ENCODE measurements around the gene FBXW5. TPM values are rescaled to one million over a fixed set of nuclear protein-coding genes. Genes with fewer than 3 reads are reported as not detected.

Gene FBXW5
- total RNA-seq, 1 experiment from 2014 or later, result 70.5 TPM

DNA sequence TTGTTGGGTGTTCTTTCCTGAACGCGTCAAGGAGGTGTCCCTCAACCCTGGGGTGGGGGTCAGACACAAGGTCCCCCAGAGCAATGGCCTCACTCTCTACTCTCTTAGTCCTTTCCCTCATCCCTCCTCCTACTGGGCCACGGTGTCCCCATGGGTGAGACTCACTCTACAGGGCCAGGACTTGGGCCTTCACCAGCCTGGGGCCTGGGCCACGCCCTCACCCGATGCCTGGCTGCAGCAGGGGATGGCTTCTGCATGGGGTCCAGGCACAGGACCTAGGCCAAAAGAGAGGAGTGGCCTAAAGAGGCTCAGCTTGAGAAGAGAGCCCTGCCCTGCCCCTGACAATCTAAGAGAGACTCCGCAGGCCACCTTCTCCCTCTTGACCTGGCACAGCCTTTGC, 13.4 kb upstream of the FBXW5 start (continued):
- TF ChIP-seq, protein P1, sequence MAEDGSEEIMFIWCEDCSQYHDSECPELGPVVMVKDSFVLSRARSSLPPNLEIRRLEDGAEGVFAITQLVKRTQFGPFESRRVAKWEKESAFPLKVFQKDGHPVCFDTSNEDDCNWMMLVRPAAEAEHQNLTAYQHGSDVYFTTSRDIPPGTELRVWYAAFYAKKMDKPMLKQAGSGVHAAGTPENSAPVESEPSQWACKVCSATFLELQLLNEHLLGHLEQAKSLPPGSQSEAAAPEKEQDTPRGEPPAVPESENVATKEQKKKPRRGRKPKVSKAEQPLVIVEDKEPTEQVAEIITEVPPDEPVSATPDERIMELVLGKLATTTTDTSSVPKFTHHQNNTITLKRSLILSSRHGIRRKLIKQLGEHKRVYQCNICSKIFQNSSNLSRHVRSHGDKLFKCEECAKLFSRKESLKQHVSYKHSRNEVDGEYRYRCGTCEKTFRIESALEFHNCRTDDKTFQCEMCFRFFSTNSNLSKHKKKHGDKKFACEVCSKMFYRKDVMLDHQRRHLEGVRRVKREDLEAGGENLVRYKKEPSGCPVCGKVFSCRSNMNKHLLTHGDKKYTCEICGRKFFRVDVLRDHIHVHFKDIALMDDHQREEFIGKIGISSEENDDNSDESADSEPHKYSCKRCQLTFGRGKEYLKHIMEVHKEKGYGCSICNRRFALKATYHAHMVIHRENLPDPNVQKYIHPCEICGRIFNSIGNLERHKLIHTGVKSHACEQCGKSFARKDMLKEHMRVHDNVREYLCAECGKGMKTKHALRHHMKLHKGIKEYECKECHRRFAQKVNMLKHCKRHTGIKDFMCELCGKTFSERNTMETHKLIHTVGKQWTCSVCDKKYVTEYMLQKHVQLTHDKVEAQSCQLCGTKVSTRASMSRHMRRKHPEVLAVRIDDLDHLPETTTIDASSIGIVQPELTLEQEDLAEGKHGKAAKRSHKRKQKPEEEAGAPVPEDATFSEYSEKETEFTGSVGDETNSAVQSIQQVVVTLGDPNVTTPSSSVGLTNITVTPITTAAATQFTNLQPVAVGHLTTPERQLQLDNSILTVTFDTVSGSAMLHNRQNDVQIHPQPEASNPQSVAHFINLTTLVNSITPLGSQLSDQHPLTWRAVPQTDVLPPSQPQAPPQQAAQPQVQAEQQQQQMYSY (CRISPR knock-in tag; IDR thresholded peaks at IDR 0.05), result no peak
- TF ChIP-seq JUN (CRISPR knock-in tag; IDR thresholded peaks at IDR 0.05), result no peak
- TF ChIP-seq, protein P2, sequence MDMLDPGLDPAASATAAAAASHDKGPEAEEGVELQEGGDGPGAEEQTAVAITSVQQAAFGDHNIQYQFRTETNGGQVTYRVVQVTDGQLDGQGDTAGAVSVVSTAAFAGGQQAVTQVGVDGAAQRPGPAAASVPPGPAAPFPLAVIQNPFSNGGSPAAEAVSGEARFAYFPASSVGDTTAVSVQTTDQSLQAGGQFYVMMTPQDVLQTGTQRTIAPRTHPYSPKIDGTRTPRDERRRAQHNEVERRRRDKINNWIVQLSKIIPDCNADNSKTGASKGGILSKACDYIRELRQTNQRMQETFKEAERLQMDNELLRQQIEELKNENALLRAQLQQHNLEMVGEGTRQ (CRISPR knock-in tag; IDR thresholded peaks at IDR 0.05), result no peak
- TF ChIP-seq, protein P3, sequence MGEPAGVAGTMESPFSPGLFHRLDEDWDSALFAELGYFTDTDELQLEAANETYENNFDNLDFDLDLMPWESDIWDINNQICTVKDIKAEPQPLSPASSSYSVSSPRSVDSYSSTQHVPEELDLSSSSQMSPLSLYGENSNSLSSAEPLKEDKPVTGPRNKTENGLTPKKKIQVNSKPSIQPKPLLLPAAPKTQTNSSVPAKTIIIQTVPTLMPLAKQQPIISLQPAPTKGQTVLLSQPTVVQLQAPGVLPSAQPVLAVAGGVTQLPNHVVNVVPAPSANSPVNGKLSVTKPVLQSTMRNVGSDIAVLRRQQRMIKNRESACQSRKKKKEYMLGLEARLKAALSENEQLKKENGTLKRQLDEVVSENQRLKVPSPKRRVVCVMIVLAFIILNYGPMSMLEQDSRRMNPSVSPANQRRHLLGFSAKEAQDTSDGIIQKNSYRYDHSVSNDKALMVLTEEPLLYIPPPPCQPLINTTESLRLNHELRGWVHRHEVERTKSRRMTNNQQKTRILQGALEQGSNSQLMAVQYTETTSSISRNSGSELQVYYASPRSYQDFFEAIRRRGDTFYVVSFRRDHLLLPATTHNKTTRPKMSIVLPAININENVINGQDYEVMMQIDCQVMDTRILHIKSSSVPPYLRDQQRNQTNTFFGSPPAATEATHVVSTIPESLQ (CRISPR knock-in tag; IDR thresholded peaks at IDR 0.05), result no peak
- no peak for TF ChIP-seq CBFB (CRISPR knock-in tag; IDR thresholded peaks at IDR 0.05; ENCODE audit: low read depth)

DNA sequence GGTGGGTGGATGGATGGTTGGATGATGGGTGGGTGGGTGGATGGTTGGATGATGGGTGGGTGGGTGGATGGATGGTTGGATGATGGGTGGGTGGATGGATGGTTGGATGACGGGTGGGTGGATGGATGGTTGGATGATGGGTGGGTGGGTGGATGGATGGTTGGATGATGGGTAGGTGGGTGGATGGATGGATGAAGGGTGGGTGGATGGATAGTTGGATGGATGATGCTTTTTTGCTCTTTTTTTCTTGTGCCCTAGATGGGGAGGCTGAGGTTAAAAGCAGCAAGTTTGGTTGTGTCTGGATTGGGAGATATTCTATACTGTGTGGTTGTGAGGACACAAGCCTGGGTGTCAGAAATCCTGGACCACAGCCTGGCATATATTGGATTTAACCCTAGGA, 12.9 kb upstream of the FBXW5 start:
- no peak overlapping the region for H3K27ac Mint-ChIP-seq
- no peaks in the 10 kb centered on the region for H3K36me3 Mint-ChIP-seq
- ATAC-seq (no peak), DNase-seq (ENCODE audit: low spot score) (no peak)
- H3K4me1 Mint-ChIP-seq, result no peaks in the 10 kb centered on the region
- CTCF ChIA-PET, result no interaction called here
- H3K4me3 Mint-ChIP-seq, result no peak overlapping the region
- POLR2A ChIA-PET, result no interaction called here
- H3K9me3 Mint-ChIP-seq, result peaks cover 9% of the 10 kb centered on the region
- no peaks in the 10 kb centered on the region for H3K27me3 Mint-ChIP-seq (ENCODE audit: low read depth)
- TF ChIP-seq ELF4 (CRISPR knock-in tag; IDR thresholded peaks at IDR 0.05; ENCODE audit: low read depth), result no peak
- TF ChIP-seq, protein P4, sequence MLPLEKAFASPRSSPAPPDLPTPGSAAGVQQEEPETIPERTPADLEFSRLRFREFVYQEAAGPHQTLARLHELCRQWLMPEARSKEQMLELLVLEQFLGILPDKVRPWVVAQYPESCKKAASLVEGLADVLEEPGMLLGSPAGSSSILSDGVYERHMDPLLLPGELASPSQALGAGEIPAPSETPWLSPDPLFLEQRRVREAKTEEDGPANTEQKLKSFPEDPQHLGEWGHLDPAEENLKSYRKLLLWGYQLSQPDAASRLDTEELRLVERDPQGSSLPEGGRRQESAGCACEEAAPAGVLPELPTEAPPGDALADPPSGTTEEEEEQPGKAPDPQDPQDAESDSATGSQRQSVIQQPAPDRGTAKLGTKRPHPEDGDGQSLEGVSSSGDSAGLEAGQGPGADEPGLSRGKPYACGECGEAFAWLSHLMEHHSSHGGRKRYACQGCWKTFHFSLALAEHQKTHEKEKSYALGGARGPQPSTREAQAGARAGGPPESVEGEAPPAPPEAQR (CRISPR knock-in tag; IDR thresholded peaks at IDR 0.05), result no peak
- no peak for TF ChIP-seq HMGA2 (CRISPR knock-in tag; IDR thresholded peaks at IDR 0.05)
- no peak for TF ChIP-seq IRF2 (CRISPR knock-in tag; IDR thresholded peaks at IDR 0.05; ENCODE audit: borderline replicate concordance, low read depth)
- TF ChIP-seq, protein P5, sequence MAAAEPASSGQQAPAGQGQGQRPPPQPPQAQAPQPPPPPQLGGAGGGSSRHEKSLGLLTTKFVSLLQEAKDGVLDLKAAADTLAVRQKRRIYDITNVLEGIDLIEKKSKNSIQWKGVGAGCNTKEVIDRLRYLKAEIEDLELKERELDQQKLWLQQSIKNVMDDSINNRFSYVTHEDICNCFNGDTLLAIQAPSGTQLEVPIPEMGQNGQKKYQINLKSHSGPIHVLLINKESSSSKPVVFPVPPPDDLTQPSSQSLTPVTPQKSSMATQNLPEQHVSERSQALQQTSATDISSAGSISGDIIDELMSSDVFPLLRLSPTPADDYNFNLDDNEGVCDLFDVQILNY (CRISPR knock-in tag; IDR thresholded peaks at IDR 0.05), result no peak
- TF ChIP-seq, protein P6, sequence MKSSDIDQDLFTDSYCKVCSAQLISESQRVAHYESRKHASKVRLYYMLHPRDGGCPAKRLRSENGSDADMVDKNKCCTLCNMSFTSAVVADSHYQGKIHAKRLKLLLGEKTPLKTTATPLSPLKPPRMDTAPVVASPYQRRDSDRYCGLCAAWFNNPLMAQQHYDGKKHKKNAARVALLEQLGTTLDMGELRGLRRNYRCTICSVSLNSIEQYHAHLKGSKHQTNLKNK (CRISPR knock-in tag; IDR thresholded peaks at IDR 0.05), result no peak
- no peak for TF ChIP-seq ZNF219 (CRISPR knock-in tag; IDR thresholded peaks at IDR 0.05; ENCODE audit: borderline replicate concordance)
- no peak for TF ChIP-seq TCF7 (CRISPR knock-in tag; IDR thresholded peaks at IDR 0.05; ENCODE audit: low read depth)
- TF ChIP-seq, protein P1 (CRISPR knock-in tag; IDR thresholded peaks at IDR 0.05), result no peak
- no peak for TF ChIP-seq GTF2I (CRISPR knock-in tag; conservative IDR thresholded peaks at IDR 0.05)
- TF ChIP-seq FOXP1 (CRISPR knock-in tag; IDR thresholded peaks at IDR 0.05; ENCODE audit: borderline replicate concordance), result no peak
- TF ChIP-seq MXD4 (CRISPR knock-in tag; IDR thresholded peaks at IDR 0.05; ENCODE audit: borderline replicate concordance), result no peak
- TF ChIP-seq, protein P7, sequence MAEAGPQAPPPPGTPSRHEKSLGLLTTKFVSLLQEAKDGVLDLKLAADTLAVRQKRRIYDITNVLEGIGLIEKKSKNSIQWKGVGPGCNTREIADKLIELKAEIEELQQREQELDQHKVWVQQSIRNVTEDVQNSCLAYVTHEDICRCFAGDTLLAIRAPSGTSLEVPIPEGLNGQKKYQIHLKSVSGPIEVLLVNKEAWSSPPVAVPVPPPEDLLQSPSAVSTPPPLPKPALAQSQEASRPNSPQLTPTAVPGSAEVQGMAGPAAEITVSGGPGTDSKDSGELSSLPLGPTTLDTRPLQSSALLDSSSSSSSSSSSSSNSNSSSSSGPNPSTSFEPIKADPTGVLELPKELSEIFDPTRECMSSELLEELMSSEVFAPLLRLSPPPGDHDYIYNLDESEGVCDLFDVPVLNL (CRISPR knock-in tag; IDR thresholded peaks at IDR 0.05; ENCODE audit: borderline replicate concordance, low read depth), result no peak
- no peak for TF ChIP-seq SP1 (CRISPR knock-in tag; conservative IDR thresholded peaks at IDR 0.05)
- no peak for TF ChIP-seq NFATC4 (CRISPR knock-in tag; IDR thresholded peaks at IDR 0.05)
- no peak for TF ChIP-seq ETV6 (CRISPR knock-in tag; IDR thresholded peaks at IDR 0.05)
- TF ChIP-seq, protein P8, sequence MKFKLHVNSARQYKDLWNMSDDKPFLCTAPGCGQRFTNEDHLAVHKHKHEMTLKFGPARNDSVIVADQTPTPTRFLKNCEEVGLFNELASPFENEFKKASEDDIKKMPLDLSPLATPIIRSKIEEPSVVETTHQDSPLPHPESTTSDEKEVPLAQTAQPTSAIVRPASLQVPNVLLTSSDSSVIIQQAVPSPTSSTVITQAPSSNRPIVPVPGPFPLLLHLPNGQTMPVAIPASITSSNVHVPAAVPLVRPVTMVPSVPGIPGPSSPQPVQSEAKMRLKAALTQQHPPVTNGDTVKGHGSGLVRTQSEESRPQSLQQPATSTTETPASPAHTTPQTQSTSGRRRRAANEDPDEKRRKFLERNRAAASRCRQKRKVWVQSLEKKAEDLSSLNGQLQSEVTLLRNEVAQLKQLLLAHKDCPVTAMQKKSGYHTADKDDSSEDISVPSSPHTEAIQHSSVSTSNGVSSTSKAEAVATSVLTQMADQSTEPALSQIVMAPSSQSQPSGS (CRISPR knock-in tag; IDR thresholded peaks at IDR 0.05; ENCODE audit: borderline replicate concordance, low read depth), result no peak

All from WTC11 (cell line).